Astrocyte of the cerebellum (primary cell): ENCODE data around the gene CEMIP2.

Source experiments
- DNase-seq: peaks from one replicate; pipeline ENCODE4 v3.0.0-alpha.2; 2011; ENCODE audit warnings: low read depth
- H3K4me3 ChIP-seq: 2 replicates; pipeline ENCODE4 v1.5.1; 2011; ENCODE audit warnings: mild to moderate bottlenecking, low read depth, low read length, moderate library complexity
- in situ Hi-C: cut with HindIII; loops from 2 replicates; pipeline ENCODE4 v1.10.0; 2017; ENCODE audit warnings: low sequenced_read_pairs
- TF ChIP-seq, protein P1 (sequence below): IDR thresholded peaks from 2 replicates; pipeline ENCODE4 v1.5.1; 2012; ENCODE audit warnings: low read length, low read depth, moderate library complexity, mild to moderate bottlenecking; ENCODE audit errors: missing control alignments

Gene CEMIP2

DNA sequence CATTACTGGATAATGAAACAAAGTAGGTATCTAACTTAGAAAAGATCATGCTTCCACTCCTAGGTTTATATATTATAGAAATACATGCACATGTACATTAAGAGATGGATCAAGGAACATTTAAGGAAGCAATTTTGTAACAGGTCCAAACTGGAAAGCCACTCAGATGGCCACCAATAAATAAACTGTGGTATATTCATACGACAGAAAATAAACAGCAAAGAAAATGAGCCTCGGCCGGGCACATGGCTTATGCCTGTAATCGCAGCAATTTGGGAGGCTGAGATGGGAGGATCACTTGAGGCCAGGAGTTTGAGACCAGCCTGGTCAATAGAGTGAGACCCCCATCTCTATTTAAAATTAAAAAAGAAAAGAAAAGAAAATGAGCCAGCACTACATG is 25.6 kb downstream of the CEMIP2 start:
- TF ChIP-seq, protein P1, sequence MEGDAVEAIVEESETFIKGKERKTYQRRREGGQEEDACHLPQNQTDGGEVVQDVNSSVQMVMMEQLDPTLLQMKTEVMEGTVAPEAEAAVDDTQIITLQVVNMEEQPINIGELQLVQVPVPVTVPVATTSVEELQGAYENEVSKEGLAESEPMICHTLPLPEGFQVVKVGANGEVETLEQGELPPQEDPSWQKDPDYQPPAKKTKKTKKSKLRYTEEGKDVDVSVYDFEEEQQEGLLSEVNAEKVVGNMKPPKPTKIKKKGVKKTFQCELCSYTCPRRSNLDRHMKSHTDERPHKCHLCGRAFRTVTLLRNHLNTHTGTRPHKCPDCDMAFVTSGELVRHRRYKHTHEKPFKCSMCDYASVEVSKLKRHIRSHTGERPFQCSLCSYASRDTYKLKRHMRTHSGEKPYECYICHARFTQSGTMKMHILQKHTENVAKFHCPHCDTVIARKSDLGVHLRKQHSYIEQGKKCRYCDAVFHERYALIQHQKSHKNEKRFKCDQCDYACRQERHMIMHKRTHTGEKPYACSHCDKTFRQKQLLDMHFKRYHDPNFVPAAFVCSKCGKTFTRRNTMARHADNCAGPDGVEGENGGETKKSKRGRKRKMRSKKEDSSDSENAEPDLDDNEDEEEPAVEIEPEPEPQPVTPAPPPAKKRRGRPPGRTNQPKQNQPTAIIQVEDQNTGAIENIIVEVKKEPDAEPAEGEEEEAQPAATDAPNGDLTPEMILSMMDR, result no peak
- no peak overlapping the region for H3K4me3 ChIP-seq
- in situ Hi-C loops, result no loop called here
- no peak for DNase-seq

DNA sequence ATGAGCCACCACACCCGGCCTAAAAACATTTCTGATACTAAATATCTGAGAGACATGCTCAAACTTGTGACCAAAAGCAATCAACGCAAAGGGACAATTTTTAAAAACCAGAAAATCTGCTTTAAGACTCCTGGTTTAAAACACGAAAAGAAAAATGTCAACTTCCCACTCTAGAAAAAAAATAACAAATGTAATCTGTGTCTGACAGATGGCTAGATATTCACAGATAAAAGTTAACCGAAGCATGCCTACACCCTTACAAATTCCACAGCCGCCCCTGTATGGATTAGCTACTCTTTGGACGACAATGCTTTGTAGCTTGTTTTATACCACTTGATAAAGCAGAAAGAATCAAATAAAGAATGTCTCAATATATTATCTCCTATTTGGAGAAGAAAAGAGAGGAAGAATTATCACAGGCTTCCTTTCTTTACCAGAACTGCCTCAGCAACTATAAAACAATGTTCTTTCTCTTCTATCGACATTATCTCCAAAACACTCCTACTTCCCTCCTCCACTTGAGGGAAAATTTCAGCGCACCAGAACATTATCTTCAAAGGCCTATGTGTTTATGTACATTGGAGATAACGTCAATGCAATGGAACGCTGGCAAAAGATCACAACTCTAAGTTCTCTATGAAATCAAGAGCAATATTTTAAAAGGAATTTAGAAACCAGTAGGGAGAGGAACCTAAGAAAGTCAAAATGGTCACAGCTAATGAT is 26.2 kb downstream of the CEMIP2 start:
- TF ChIP-seq, protein P1, result no peak
- in situ Hi-C loops, result no loop called here
- no peak overlapping the region for H3K4me3 ChIP-seq
- no peak for DNase-seq

DNA sequence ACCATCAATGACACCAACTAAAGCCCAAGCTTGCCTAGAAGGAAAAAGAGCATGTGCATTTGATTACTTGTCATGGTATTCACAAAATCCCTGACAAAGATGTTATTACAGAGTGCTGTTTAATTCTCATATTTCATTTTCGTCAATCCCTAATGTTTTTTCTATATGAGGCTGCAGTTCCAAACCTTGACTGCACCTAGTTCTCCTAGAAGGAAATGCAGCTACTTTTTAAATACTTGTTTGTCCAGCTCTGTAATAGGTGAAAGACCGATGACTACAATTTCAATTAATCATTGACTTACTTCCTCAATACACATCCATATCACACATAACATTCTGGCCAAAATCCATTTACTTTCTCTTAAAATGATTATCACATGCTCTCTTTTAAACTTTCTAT is 28.1 kb downstream of the CEMIP2 start:
- H3K4me3 ChIP-seq, result no peak overlapping the region
- no peak for DNase-seq
- in situ Hi-C loops, result no loop called here
- TF ChIP-seq, protein P1, result no peak

DNA sequence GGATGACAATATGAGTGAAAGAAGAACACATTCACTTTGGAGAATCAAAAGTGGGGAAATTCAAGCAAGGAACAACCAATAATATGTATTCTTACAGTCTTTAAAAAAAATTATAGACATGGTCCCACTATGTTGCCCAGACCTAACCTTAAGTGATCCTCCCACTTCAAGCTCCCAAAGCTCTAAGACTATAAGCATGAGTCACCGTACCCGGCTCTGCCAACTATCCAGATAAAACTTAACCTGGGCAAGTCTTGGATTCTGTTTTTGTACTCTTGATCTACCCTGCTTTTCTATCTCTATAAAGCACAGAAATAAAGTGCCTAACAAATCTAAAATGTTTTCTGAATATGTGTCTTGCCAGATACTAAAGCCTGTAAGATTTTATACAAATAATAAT is 30.9 kb downstream of the CEMIP2 start:
- no peak overlapping the region for H3K4me3 ChIP-seq
- DNase-seq, result no peak
- in situ Hi-C loops, result no loop called here
- TF ChIP-seq, protein P1, result no peak

DNA sequence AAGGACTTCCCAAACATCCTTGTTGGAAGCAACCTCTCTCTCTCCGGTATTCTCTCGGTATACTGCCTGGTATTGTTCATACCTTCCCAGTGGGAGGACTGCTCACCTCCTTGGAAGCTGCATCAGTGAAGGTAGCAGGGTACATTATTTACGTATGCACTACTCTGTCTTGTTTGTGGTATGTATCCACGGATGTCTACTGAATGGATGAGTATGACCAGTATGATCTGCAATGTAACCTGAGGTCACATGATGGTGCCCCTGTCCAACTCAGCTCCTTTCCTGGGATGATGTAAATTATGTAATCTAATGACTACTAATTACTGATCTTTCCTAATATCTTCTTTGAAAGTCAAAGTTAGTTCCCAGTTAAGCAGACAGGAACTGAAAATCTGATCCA is 32.1 kb downstream of the CEMIP2 start:
- TF ChIP-seq, protein P1, result no peak
- DNase-seq, result no peak
- in situ Hi-C loops, result no loop called here
- H3K4me3 ChIP-seq, result no peak overlapping the region

DNA sequence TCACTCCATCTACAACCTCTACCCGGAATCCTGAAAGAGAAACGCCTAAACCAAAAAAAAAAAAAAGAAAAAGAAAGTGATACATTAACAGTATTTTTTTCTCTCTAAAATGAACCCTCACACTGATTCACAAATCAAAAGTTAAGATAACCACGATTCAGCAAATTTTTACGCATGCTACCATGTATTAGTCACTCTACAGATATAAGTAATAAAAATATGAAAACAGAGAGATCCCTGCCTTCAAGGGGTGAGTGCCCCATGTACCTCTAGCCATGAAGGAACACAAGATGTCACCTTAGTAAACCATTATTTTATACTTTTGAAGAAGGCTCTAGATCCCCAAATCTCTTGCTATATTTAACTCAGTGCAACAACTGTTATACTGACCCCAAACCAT is 33.4 kb downstream of the CEMIP2 start:
- DNase-seq, result no peak
- no peak overlapping the region for H3K4me3 ChIP-seq
- in situ Hi-C loops, result no loop called here
- TF ChIP-seq, protein P1, result no peak
